HCT116 (cell line): ENCODE results near the gene SH3RF2. TPM values are rescaled to one million over a fixed set of nuclear protein-coding genes. Genes with fewer than 3 reads are reported as not detected.

Experiments
- ATAC-seq: fragments of 200-7000 bp; cut with Tn5 transposase; 2 replicates; pipeline ENCODE4 v1.9.1; 2020; ENCODE audit warnings: mild to moderate bottlenecking, moderate library complexity
- BruUV-seq: library from RNA; stranded (reverse); fragments of 400-500 nt; replicated peaks from 2 replicates; lab custom pipeline; 2021; lab: Mats Ljungman, UMichigan
- CTCF ChIA-PET: fragments of 300-600 bp; sonication (Branson Sonifier 250); formaldehyde crosslinking; loops from one replicate; lab custom pipeline; 2021; ENCODE audit warnings: antibody characterized with exemption; lab: Charles Lee
- POLR2A ChIA-PET: fragments of 300-600, 350-600 bp; sonication (Branson Sonifier 250); formaldehyde crosslinking; loops from one replicate; lab custom pipeline; 2021; ENCODE audit warnings: antibody characterized with exemption; lab: Charles Lee
- RAD21 ChIA-PET, 2 experiments: fragments of 300-600 bp; sonication (Branson Sonifier 250); formaldehyde crosslinking; loops; one replicate each; lab custom pipeline; 2023; ENCODE audit warnings: low total read pairs in 2 of 2; ENCODE audit not compliant: uncharacterized antibody in 2 of 2, unreplicated experiment in 2 of 2, low non-redundant PET in 1 of 2; lab: Charles Lee
- DNase-seq: peaks from one replicate; pipeline ENCODE4 v3.0.0-alpha.2; 2010; ENCODE audit warnings: low read depth, low spot score
- H2AFZ ChIP-seq: fragments of 200-600 bp; shearing (Covaris generic), sonication (generic); 2 replicates; pipeline ENCODE4 v1.6.1; 2017; ENCODE audit warnings: low read depth, mixed run types, mixed read lengths, antibody characterized with exemption, low read length; ENCODE audit not compliant: poor library complexity, severe bottlenecking
- H3K27ac ChIP-seq: 2 replicates; pipeline ENCODE4 v1.5.1; 2012; ENCODE audit warnings: low read depth, low read length
- H3K27me3 ChIP-seq: fragments of 200-600 bp; sonication (generic); 2 replicates; pipeline ENCODE4 v1.6.1; 2016; ENCODE audit warnings: mixed run types, low read length, mixed read lengths; ENCODE audit not compliant: insufficient read depth
- H3K36me3 ChIP-seq, 2 experiments: fragments of 200-500 bp in 1 of 2; fragments of 200-600 bp in 1 of 2; sonication (Bioruptor generic) in 1 of 2; sonication (generic) in 1 of 2; 2 replicates each; pipeline versions ENCODE4 v1.5.1 to v1.6.1; 2014 to 2016; ENCODE audit warnings: low read length in 2 of 2, inconsistent platforms in 1 of 2, mixed read lengths in 1 of 2, mixed run types in 1 of 2; ENCODE audit not compliant: insufficient read depth in 2 of 2, control insufficient read depth in 1 of 2
- H3K4me1 ChIP-seq, 2 experiments: fragments of 200-600 bp in 1 of 2; sonication (generic) in 1 of 2; 2 replicates each; pipeline versions ENCODE4 v1.5.1 to v1.6.1; 2012 to 2017; ENCODE audit warnings: low read length in 2 of 2, inconsistent platforms in 1 of 2, mild to moderate bottlenecking in 1 of 2, mixed read lengths in 1 of 2, mixed run types in 1 of 2, moderate library complexity in 1 of 2; ENCODE audit not compliant: insufficient read depth in 2 of 2, control insufficient read depth in 1 of 2
- H3K4me2 ChIP-seq: fragments of 200-600 bp; sonication (generic); 2 replicates; pipeline ENCODE4 v1.6.1; 2017; ENCODE audit warnings: mixed run types, low read length, mixed read lengths
- H3K4me3 ChIP-seq, 2 experiments: fragments of 200-600 bp in 1 of 2; sonication (generic) in 1 of 2; replicated peaks in 1 of 2; 2 replicates each; pipeline ENCODE4 v1.5.1; 2011 to 2016; ENCODE audit warnings: low read length in 2 of 2, control low read depth in 1 of 2, low read depth in 1 of 2, mild to moderate bottlenecking in 1 of 2, mixed read lengths in 1 of 2, mixed run types in 1 of 2
- H3K79me2 ChIP-seq: fragments of 200-600 bp; sonication (generic); 2 replicates; pipeline ENCODE4 v1.6.1; 2017; ENCODE audit warnings: mild to moderate bottlenecking, mixed run types, low read length, moderate library complexity, mixed read lengths; ENCODE audit not compliant: insufficient read depth
- H3K9ac ChIP-seq: fragments of 200-600 bp; sonication (generic); 2 replicates; pipeline ENCODE4 v1.6.1; 2016; ENCODE audit warnings: low read length, mixed read lengths
- H3K9me2 ChIP-seq: fragments of 200-600 bp; sonication (generic), shearing (Covaris generic); 2 replicates; pipeline ENCODE4 v1.6.1; 2017; ENCODE audit warnings: mixed run types, mild to moderate bottlenecking, moderate library complexity; ENCODE audit not compliant: insufficient read depth
- H3K9me3 ChIP-seq, 2 experiments: fragments of 200-500 bp in 1 of 2; fragments of 200-600 bp in 1 of 2; sonication (Bioruptor generic) in 1 of 2; sonication (generic) in 1 of 2; 2 replicates each; pipeline ENCODE4 v1.6.1; 2014 to 2017; ENCODE audit warnings: low read length in 2 of 2, mixed read lengths in 2 of 2, inconsistent platforms in 1 of 2, low read depth in 1 of 2, mild to moderate bottlenecking in 1 of 2, mixed run types in 1 of 2, moderate library complexity in 1 of 2; ENCODE audit not compliant: control insufficient read depth in 1 of 2, insufficient read depth in 1 of 2
- H4K20me1 ChIP-seq: fragments of 200-600 bp; sonication (generic), shearing (Covaris generic); 2 replicates; pipeline ENCODE4 v1.6.1; 2017; ENCODE audit warnings: mixed run types, mild to moderate bottlenecking, moderate library complexity; ENCODE audit not compliant: insufficient read depth
- CBX3 ChIP-seq: IDR thresholded peaks from 2 replicates; pipeline ENCODE4 v1.6.1; 2012; ENCODE audit warnings: low read depth
- CEBPB ChIP-seq: IDR thresholded peaks from 2 replicates; pipeline ENCODE4 v1.6.1; 2012; ENCODE audit warnings: low read depth
- EGR1 ChIP-seq: IDR thresholded peaks from 2 replicates; pipeline ENCODE4 v1.6.1; 2012; ENCODE audit warnings: low read depth
- ELF1 ChIP-seq: IDR thresholded peaks from 2 replicates; pipeline ENCODE4 v1.6.1; 2012; ENCODE audit warnings: low read depth, borderline replicate concordance
- EZH2 ChIP-seq: fragments of 200-600 bp; sonication (generic); IDR thresholded peaks from 2 replicates; pipeline ENCODE4 v1.6.1; 2017; ENCODE audit warnings: antibody characterized with exemption, mixed run types
- EZH2phosphoT487 ChIP-seq: fragments of 200-600 bp; IDR thresholded peaks from 2 replicates; pipeline ENCODE4 v1.6.1; 2018; ENCODE audit warnings: antibody characterized with exemption, borderline replicate concordance
- JUND ChIP-seq: IDR thresholded peaks from 2 replicates; pipeline ENCODE4 v1.6.1; 2012
- POLR2A ChIP-seq: IDR thresholded peaks from 2 replicates; pipeline ENCODE4 v1.7.0; 2011; ENCODE audit warnings: borderline replicate concordance; ENCODE audit not compliant: insufficient read depth, insufficient read length; ENCODE audit errors: extremely low read depth
- RAD21 ChIP-seq: IDR thresholded peaks from 2 replicates; pipeline ENCODE4 v1.6.1; 2012; ENCODE audit warnings: low read depth, mild to moderate bottlenecking
- SIN3A ChIP-seq: IDR thresholded peaks from 2 replicates; pipeline ENCODE4 v1.6.1; 2012; ENCODE audit warnings: low read depth
- SP1 ChIP-seq: IDR thresholded peaks from 2 replicates; pipeline ENCODE4 v1.6.1; 2012; ENCODE audit warnings: low read depth
- SRF ChIP-seq: IDR thresholded peaks from 2 replicates; pipeline ENCODE4 v1.6.1; 2012; ENCODE audit warnings: low read depth
- YY1 ChIP-seq: IDR thresholded peaks from 2 replicates; pipeline ENCODE4 v1.6.1; 2011; ENCODE audit warnings: low read length, low read depth, moderate library complexity, mild to moderate bottlenecking; ENCODE audit not compliant: insufficient replicate concordance; ENCODE audit errors: extremely low read depth
- ZNF274 ChIP-seq: fragments of 200-500 bp; sonication (Bioruptor generic); IDR thresholded peaks from 2 replicates; pipeline ENCODE4 v1.6.1; 2014; ENCODE audit warnings: mild to moderate bottlenecking, low read depth, low read length, inconsistent platforms
- intact Hi-C: fragments of 100-400 bp; cut with micrococcal nuclease; formaldehyde crosslinking; loops from 2 replicates; pipeline ENCODE4 v1.10.0; 2022
- total RNA-seq: library from RNA; stranded (reverse); gene quantifications from one replicate; pipeline ENCODE4 v1.2.1, GENCODE V29; 2021; ENCODE audit not compliant: unreplicated experiment
- TF ChIP-seq, protein P1 (sequence below), 3 experiments: fragments of 200-600 bp in 1 of 3; sonication (generic) in 1 of 3; IDR thresholded peaks in 2 of 3; conservative IDR thresholded peaks in 1 of 3; 2 replicates each; pipeline ENCODE4 v1.5.1; 2012 to 2017; ENCODE audit warnings: low read depth in 2 of 3, low read length in 2 of 3, antibody characterized with exemption in 1 of 3, borderline replicate concordance in 1 of 3, control low read depth in 1 of 3, mild to moderate bottlenecking in 1 of 3, mixed read lengths in 1 of 3, mixed run types in 1 of 3, moderate library complexity in 1 of 3; ENCODE audit not compliant: insufficient read depth in 1 of 3
- TF ChIP-seq, protein P2 (sequence below): IDR thresholded peaks from 2 replicates; pipeline ENCODE4 v1.6.1; 2011; ENCODE audit warnings: mild to moderate bottlenecking, low read length, moderate library complexity; ENCODE audit not compliant: insufficient replicate concordance; ENCODE audit errors: extremely low read depth
- TF ChIP-seq, protein P3 (sequence below): IDR thresholded peaks from 2 replicates; pipeline ENCODE4 v1.6.1; 2012
- TF ChIP-seq, protein P4 (sequence below): IDR thresholded peaks from 2 replicates; pipeline ENCODE4 v1.6.1; 2012; ENCODE audit warnings: low read depth
- TF ChIP-seq, protein P5 (sequence below): IDR thresholded peaks from 2 replicates; pipeline ENCODE4 v1.6.1; 2012

The SH3RF2 gene
- total RNA-seq, 1 experiment from 2014 or later = 14.3 TPM

DNA sequence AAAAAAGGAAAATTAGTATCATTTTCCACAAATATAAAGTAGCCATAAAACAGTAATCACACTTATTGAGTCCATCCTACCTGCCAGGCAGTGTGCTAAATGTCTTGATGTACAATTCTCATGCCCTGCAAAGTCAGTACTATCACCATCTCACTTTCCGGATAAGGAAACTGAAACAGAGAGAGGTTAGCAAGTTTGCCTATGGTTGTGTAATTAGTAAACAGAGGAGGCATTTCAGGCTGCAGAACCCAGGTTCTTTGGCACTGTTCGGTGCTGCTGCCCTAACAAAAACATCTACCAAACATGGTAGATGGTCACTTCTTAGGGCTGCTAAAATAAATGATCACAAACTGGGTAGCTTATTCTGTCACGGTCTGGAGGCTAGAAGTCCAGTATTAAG is 146.4 kb downstream of the SH3RF2 start:
- Histone ChIP-seq H3K36me3 (no peaks in the 10 kb centered on the region), H3K27me3 (no peaks in the 10 kb centered on the region), H3K9me2 (no peaks in the 10 kb centered on the region), H3K9me3 (no peaks in the 10 kb centered on the region), H4K20me1 (no peaks in the 10 kb centered on the region), H3K79me2 (no peaks in the 10 kb centered on the region), H3K4me3 (no peak overlapping the region), H3K9ac (no peak overlapping the region), H3K4me1 (peaks cover 2 to 9% of the 10 kb centered on the region in 2 experiments; a peak in 3 of 4 replicates), H2AFZ (no peak overlapping the region), H3K27ac (no peak overlapping the region), H3K4me2 (no peak overlapping the region)
- no TSS peak for BruUV-seq
- intact Hi-C loops = no loop called here
- ChIA-PET CTCF (no interaction called here), RAD21 (no interaction called here), POLR2A (no interaction called here)
- no peak for ATAC-seq
- no peak for DNase-seq
- TF ChIP-seq YY1 (no peak), CBX3 (no peak), SRF (no peak), JUND (no peak), EZH2phosphoT487 (no peak), POLR2A (no peak), ELF1 (no peak), EZH2 (no peak), CEBPB (no peak), SIN3A (no peak), ZNF274 (no peak), RAD21 (no peak), SP1 (no peak), EGR1 (no peak)
- TF ChIP-seq, protein P1, sequence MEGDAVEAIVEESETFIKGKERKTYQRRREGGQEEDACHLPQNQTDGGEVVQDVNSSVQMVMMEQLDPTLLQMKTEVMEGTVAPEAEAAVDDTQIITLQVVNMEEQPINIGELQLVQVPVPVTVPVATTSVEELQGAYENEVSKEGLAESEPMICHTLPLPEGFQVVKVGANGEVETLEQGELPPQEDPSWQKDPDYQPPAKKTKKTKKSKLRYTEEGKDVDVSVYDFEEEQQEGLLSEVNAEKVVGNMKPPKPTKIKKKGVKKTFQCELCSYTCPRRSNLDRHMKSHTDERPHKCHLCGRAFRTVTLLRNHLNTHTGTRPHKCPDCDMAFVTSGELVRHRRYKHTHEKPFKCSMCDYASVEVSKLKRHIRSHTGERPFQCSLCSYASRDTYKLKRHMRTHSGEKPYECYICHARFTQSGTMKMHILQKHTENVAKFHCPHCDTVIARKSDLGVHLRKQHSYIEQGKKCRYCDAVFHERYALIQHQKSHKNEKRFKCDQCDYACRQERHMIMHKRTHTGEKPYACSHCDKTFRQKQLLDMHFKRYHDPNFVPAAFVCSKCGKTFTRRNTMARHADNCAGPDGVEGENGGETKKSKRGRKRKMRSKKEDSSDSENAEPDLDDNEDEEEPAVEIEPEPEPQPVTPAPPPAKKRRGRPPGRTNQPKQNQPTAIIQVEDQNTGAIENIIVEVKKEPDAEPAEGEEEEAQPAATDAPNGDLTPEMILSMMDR (IDR thresholded peaks at IDR 0.05 in 2 of 3, conservative IDR thresholded peaks at IDR 0.05 in 1 of 3; ENCODE audit: borderline replicate concordance in 1 of 3, insufficient read depth in 1 of 3, low read depth in 2 of 3, low read length in 2 of 3) = no peak
- TF ChIP-seq, protein P2, sequence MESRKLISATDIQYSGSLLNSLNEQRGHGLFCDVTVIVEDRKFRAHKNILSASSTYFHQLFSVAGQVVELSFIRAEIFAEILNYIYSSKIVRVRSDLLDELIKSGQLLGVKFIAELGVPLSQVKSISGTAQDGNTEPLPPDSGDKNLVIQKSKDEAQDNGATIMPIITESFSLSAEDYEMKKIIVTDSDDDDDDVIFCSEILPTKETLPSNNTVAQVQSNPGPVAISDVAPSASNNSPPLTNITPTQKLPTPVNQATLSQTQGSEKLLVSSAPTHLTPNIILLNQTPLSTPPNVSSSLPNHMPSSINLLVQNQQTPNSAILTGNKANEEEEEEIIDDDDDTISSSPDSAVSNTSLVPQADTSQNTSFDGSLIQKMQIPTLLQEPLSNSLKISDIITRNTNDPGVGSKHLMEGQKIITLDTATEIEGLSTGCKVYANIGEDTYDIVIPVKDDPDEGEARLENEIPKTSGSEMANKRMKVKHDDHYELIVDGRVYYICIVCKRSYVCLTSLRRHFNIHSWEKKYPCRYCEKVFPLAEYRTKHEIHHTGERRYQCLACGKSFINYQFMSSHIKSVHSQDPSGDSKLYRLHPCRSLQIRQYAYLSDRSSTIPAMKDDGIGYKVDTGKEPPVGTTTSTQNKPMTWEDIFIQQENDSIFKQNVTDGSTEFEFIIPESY = no peak
- TF ChIP-seq, protein P3, sequence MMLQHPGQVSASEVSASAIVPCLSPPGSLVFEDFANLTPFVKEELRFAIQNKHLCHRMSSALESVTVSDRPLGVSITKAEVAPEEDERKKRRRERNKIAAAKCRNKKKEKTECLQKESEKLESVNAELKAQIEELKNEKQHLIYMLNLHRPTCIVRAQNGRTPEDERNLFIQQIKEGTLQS = no peak
- TF ChIP-seq, protein P4, sequence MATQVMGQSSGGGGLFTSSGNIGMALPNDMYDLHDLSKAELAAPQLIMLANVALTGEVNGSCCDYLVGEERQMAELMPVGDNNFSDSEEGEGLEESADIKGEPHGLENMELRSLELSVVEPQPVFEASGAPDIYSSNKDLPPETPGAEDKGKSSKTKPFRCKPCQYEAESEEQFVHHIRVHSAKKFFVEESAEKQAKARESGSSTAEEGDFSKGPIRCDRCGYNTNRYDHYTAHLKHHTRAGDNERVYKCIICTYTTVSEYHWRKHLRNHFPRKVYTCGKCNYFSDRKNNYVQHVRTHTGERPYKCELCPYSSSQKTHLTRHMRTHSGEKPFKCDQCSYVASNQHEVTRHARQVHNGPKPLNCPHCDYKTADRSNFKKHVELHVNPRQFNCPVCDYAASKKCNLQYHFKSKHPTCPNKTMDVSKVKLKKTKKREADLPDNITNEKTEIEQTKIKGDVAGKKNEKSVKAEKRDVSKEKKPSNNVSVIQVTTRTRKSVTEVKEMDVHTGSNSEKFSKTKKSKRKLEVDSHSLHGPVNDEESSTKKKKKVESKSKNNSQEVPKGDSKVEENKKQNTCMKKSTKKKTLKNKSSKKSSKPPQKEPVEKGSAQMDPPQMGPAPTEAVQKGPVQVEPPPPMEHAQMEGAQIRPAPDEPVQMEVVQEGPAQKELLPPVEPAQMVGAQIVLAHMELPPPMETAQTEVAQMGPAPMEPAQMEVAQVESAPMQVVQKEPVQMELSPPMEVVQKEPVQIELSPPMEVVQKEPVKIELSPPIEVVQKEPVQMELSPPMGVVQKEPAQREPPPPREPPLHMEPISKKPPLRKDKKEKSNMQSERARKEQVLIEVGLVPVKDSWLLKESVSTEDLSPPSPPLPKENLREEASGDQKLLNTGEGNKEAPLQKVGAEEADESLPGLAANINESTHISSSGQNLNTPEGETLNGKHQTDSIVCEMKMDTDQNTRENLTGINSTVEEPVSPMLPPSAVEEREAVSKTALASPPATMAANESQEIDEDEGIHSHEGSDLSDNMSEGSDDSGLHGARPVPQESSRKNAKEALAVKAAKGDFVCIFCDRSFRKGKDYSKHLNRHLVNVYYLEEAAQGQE = no peak
- TF ChIP-seq, protein P5, sequence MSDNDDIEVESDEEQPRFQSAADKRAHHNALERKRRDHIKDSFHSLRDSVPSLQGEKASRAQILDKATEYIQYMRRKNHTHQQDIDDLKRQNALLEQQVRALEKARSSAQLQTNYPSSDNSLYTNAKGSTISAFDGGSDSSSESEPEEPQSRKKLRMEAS = no peak
